Measurements from ENCODE around the gene GRIK4.

GRIK4 gene

GRCh38 chr11:120686516-120686915, 175.0 kb downstream of the GRIK4 start:
- no peak for TF ChIP-seq CTCF (IDR thresholded peaks at IDR 0.05; ENCODE audit: low read depth, low read length, missing control alignments)
- DNase-seq (ENCODE audit: low read depth): no peak
- H3K4me3 ChIP-seq (ENCODE audit: low read depth, low read length): no peak overlapping the region

- H3K4me3 ChIP-seq (ENCODE audit: low read depth, low read length): no peak overlapping the region
- no peak for DNase-seq (ENCODE audit: low read depth)
- TF ChIP-seq CTCF (IDR thresholded peaks at IDR 0.05; ENCODE audit: low read depth, low read length, missing control alignments): no peak
Measured at GRCh38 chr11:120688163-120688562, 176.6 kb downstream of the GRIK4 start.

GRCh38 chr11:120689596-120690275, 178.2 kb downstream of the GRIK4 start:
- DNase-seq (ENCODE audit: low read depth): no peak
- no peak for TF ChIP-seq CTCF (IDR thresholded peaks at IDR 0.05; ENCODE audit: low read depth, low read length, missing control alignments)
- H3K4me3 ChIP-seq (ENCODE audit: low read depth, low read length): no peak overlapping the region

- DNase-seq (ENCODE audit: low read depth): no peak
- TF ChIP-seq CTCF (IDR thresholded peaks at IDR 0.05; ENCODE audit: low read depth, low read length, missing control alignments): no peak
- no peak overlapping the region for H3K4me3 ChIP-seq (ENCODE audit: low read depth, low read length)
Measured at GRCh38 chr11:120690406-120690805, 178.9 kb downstream of the GRIK4 start.

- TF ChIP-seq CTCF (IDR thresholded peaks at IDR 0.05; ENCODE audit: low read depth, low read length, missing control alignments): no peak
- no peak overlapping the region for H3K4me3 ChIP-seq (ENCODE audit: low read depth, low read length)
- DNase-seq (ENCODE audit: low read depth): no peak
Measured at GRCh38 chr11:120694726-120695125, 183.2 kb downstream of the GRIK4 start.

GRCh38 chr11:120695426-120695825, 183.9 kb downstream of the GRIK4 start:
- DNase-seq (ENCODE audit: low read depth): no peak
- no peak for TF ChIP-seq CTCF (IDR thresholded peaks at IDR 0.05; ENCODE audit: low read depth, low read length, missing control alignments)
- no peak overlapping the region for H3K4me3 ChIP-seq (ENCODE audit: low read depth, low read length)

GRCh38 chr11:120695939-120696338, 184.4 kb downstream of the GRIK4 start:
- TF ChIP-seq CTCF (IDR thresholded peaks at IDR 0.05; ENCODE audit: low read depth, low read length, missing control alignments): no peak
- H3K4me3 ChIP-seq (ENCODE audit: low read depth, low read length): no peak overlapping the region
- DNase-seq (ENCODE audit: low read depth): no peak
